Upper lobe of left lung (tissue), 6 donors: ENCODE results near the gene NDUFAF2. TPM values are rescaled to one million over a fixed set of nuclear protein-coding genes. Genes with fewer than 3 reads are reported as not detected.

ENCODE experiments used
- ATAC-seq, 2 donors: fragments of 200-7000 bp; cut with Tn5 transposase; one replicate each; pipeline ENCODE4 v1.9.1; 2022; ENCODE audit warnings: mild to moderate bottlenecking in 2 of 2, moderate library complexity in 2 of 2; ENCODE audit not compliant: low FRiP score in 2 of 2
- DNase-seq, 2 donors: peaks; one replicate each; pipeline ENCODE4 v3.0.0-alpha.2; 2019 to 2020
- H3K27ac ChIP-seq, 4 donors: fragments of 200-600 bp; sonication (generic); one replicate each; pipeline ENCODE4 v1.5.1; 2016 to 2019
- H3K27me3 ChIP-seq, 4 donors: fragments of 200-600 bp; sonication (generic); one replicate each; pipeline ENCODE4 v1.5.1; 2017 to 2019
- H3K36me3 ChIP-seq, 4 donors: fragments of 200-600 bp; sonication (generic); one replicate each; pipeline ENCODE4 v1.5.1; 2016 to 2019
- H3K4me1 ChIP-seq, 4 donors: fragments of 200-600 bp; sonication (generic); one replicate each; pipeline ENCODE4 v1.5.1; 2018 to 2019
- H3K4me3 ChIP-seq, 4 donors: fragments of 200-600 bp; sonication (generic); one replicate each; pipeline ENCODE4 v1.5.1; 2017 to 2019; ENCODE audit warnings: mild to moderate bottlenecking in 2 of 4, moderate library complexity in 1 of 4
- H3K9me3 ChIP-seq, 4 donors: fragments of 200-600 bp; sonication (generic); one replicate each; pipeline ENCODE4 v1.5.1; 2018 to 2019
- CTCF ChIP-seq, 6 experiments: fragments of 450-650 bp in 4 of 6; fragments of 200-600 bp in 2 of 6; sonication (generic) in 2 of 6; IDR thresholded peaks; one replicate each; pipeline ENCODE4 v1.5.1; 2016 to 2019; ENCODE audit warnings: antibody characterized with exemption in 6 of 6
- EP300 ChIP-seq, 4 donors: sonication (generic); formaldehyde crosslinking; IDR thresholded peaks; one replicate each; pipeline ENCODE4 v1.5.1; 2017; ENCODE audit warnings: antibody characterized with exemption in 4 of 4, control low read depth in 2 of 4
- POLR2A ChIP-seq, 4 donors: fragments of 450-650 bp; IDR thresholded peaks; one replicate each; pipeline ENCODE4 v1.5.1; 2016 to 2017; ENCODE audit warnings: antibody characterized with exemption in 4 of 4, mild to moderate bottlenecking in 2 of 4
- POLR2AphosphoS5 ChIP-seq, 2 donors: sonication (generic); formaldehyde crosslinking; IDR thresholded peaks; one replicate each; pipeline ENCODE4 v1.5.1; 2017; ENCODE audit warnings: antibody characterized with exemption in 2 of 2
- WGBS, 2 donors: methylation state at CpG; one replicate each; pipeline ENCODE4 v1.1.5; 2017 to 2018; 5-methylcytosine and 5-hydroxymethylcytosine counted together
- total RNA-seq, 6 donors: library from RNA; depleted of rRNA in 4 of 6; stranded (reverse); fragments of >200 nt in 4 of 6; gene quantifications; one replicate each; pipeline versions ENCODE4 v1.1.0 to v1.2.1, GENCODE V29; 2016 to 2021
- donor health status: DM: no; HTN: no; CAD: no; lungs with moderate emphysema.
- donor health status: DM: no; HTN: yes; CAD: no; lungs with severe emphysema.

Gene NDUFAF2
- total RNA-seq, 6 donors from 2014 or later, result 14.2 to 41.6 (median 20.5) TPM; not detected in 1

- Histone ChIP-seq H3K4me1 (peaks cover 3 to 37% (median 24%) of the 10 kb centered on the region in 4 donors), H3K9me3 (no peaks in the 10 kb centered on the region), H3K27ac (peak overlapping the region; percentile 90 to 97 (median 92)), H3K36me3 (peaks cover 0 to 10% (median 2%) of the 10 kb centered on the region in 4 donors), H3K4me3 (peak overlapping the region; percentile 66 to 76 (median 70)), H3K27me3 (no peaks in the 10 kb centered on the region)
- TF ChIP-seq POLR2A (IDR thresholded peaks at IDR 0.05), result no peak
- no peak for TF ChIP-seq CTCF (IDR thresholded peaks at IDR 0.05)
- no peak for TF ChIP-seq EP300 (IDR thresholded peaks at IDR 0.05)
- TF ChIP-seq POLR2AphosphoS5 (IDR thresholded peaks at IDR 0.05), result no peak
- 28 to 30% methylated on average over 13 to 14 of the region's 14 CpGs for WGBS, 2 donors
- peak; percentile 2 to 38 for ATAC-seq
- peak in 1 of 2 donors; percentile 24 for DNase-seq
These were observed 218.0 kb downstream of the NDUFAF2 start for GRCh38 chr5:61162832-61163567.

GRCh38 chr5:61163905-61164304 is 218.9 kb downstream of the NDUFAF2 start:
- TF ChIP-seq CTCF (IDR thresholded peaks at IDR 0.05) (no peak), EP300 (IDR thresholded peaks at IDR 0.05) (no peak), POLR2A (IDR thresholded peaks at IDR 0.05) (no peak), POLR2AphosphoS5 (IDR thresholded peaks at IDR 0.05) (no peak)
- peaks cover 0 to 9% (median 2%) of the 10 kb centered on the region in 4 donors for H3K36me3 ChIP-seq
- ATAC-seq (no peak), DNase-seq (no peak)
- H3K9me3 ChIP-seq, result no peaks in the 10 kb centered on the region
- H3K4me1 ChIP-seq, result peaks cover 3 to 37% (median 23%) of the 10 kb centered on the region in 4 donors
- 94 to 96% methylated on average over 12 to 13 of the region's 13 CpGs for WGBS, 2 donors
- no peak overlapping the region for H3K27ac ChIP-seq
- H3K4me3 ChIP-seq, result no peak overlapping the region
- H3K27me3 ChIP-seq, result no peaks in the 10 kb centered on the region

GRCh38 chr5:61167382-61167781 is 222.4 kb downstream of the NDUFAF2 start:
- ATAC-seq, result no peak
- Histone ChIP-seq H3K4me3 (no peak overlapping the region), H3K4me1 (peaks cover 0 to 15% (median 5%) of the 10 kb centered on the region in 4 donors), H3K36me3 (no peaks in the 10 kb centered on the region), H3K27me3 (no peaks in the 10 kb centered on the region), H3K9me3 (no peaks in the 10 kb centered on the region), H3K27ac (no peak overlapping the region)
- TF ChIP-seq CTCF (IDR thresholded peaks at IDR 0.05) (peak in 1 of 6 experiments; percentile 30), POLR2A (IDR thresholded peaks at IDR 0.05) (no peak), EP300 (IDR thresholded peaks at IDR 0.05) (no peak)
- WGBS, 2 donors, result 56% methylated on average over 4 of the region's 4 CpGs
- DNase-seq, result no peak

GRCh38 chr5:61168951-61169350 is 223.9 kb downstream of the NDUFAF2 start:
- Histone ChIP-seq H3K9me3 (no peaks in the 10 kb centered on the region), H3K36me3 (no peaks in the 10 kb centered on the region), H3K27me3 (no peaks in the 10 kb centered on the region), H3K27ac (no peak overlapping the region), H3K4me3 (no peak overlapping the region), H3K4me1 (peaks cover 0 to 4% (median 1%) of the 10 kb centered on the region in 4 donors)
- no peak for TF ChIP-seq EP300 (IDR thresholded peaks at IDR 0.05)
- no peak for TF ChIP-seq CTCF (IDR thresholded peaks at IDR 0.05)
- TF ChIP-seq POLR2A (IDR thresholded peaks at IDR 0.05), result no peak
- TF ChIP-seq POLR2AphosphoS5 (IDR thresholded peaks at IDR 0.05), result no peak
- ATAC-seq (no peak), DNase-seq (no peak)
- WGBS, 2 donors, result 93% methylated on average over 8 of the region's 8 CpGs

GRCh38 chr5:61171479-61171878 is 226.5 kb downstream of the NDUFAF2 start:
- 89 to 93% methylated on average over 1 of the region's 1 CpG for WGBS, 2 donors
- DNase-seq (no peak), ATAC-seq (no peak)
- Histone ChIP-seq H3K9me3 (no peaks in the 10 kb centered on the region), H3K27ac (no peak overlapping the region), H3K4me1 (peaks cover 0 to 4% (median 0%) of the 10 kb centered on the region in 4 donors), H3K4me3 (no peak overlapping the region), H3K27me3 (no peaks in the 10 kb centered on the region), H3K36me3 (no peaks in the 10 kb centered on the region)
- TF ChIP-seq CTCF (IDR thresholded peaks at IDR 0.05) (no peak), EP300 (IDR thresholded peaks at IDR 0.05) (no peak), POLR2AphosphoS5 (IDR thresholded peaks at IDR 0.05) (no peak), POLR2A (IDR thresholded peaks at IDR 0.05) (no peak)
